CD14-positive monocyte (primary cell): ENCODE measurements around the gene PDCD4. TPM values are rescaled to one million over a fixed set of nuclear protein-coding genes. Genes with fewer than 3 reads are reported as not detected.

ENCODE experiments used
- DNase-seq, 3 donors: peaks; one replicate each; pipeline ENCODE4 v3.0.0-alpha.2; 2011 to 2022
- H2AFZ ChIP-seq: 2 replicates; pipeline ENCODE4 v1.6.0; 2012; ENCODE audit warnings: mild to moderate bottlenecking, low read depth, low read length, inconsistent platforms; ENCODE audit not compliant: insufficient read depth, poor library complexity, severe bottlenecking
- H3K27ac ChIP-seq, 2 donors: 1 replicate in 1 of 2; 2 replicates in 1 of 2; pipeline ENCODE4 v1.5.1; 2012 to 2013; ENCODE audit warnings: low read length in 2 of 2, control low read depth in 1 of 2, inconsistent platforms in 1 of 2, low read depth in 1 of 2, mild to moderate bottlenecking in 1 of 2
- H3K27me3 ChIP-seq, 2 donors: one replicate each; pipeline versions ENCODE4 v1.6.0 to v1.6.1; 2011 to 2013; ENCODE audit warnings: low read length in 2 of 2; ENCODE audit not compliant: control insufficient read depth in 2 of 2, insufficient read depth in 2 of 2
- H3K36me3 ChIP-seq, 2 donors: replicated peaks in 1 of 2; 1 replicate in 1 of 2; 2 replicates in 1 of 2; pipeline versions ENCODE4 v1.5.1 to v1.6.1; 2012 to 2013; ENCODE audit warnings: low read length in 2 of 2, control low read depth in 1 of 2, inconsistent platforms in 1 of 2, mild to moderate bottlenecking in 1 of 2; ENCODE audit not compliant: insufficient read depth in 2 of 2, control insufficient read depth in 1 of 2
- H3K4me1 ChIP-seq, 2 donors: 1 replicate in 1 of 2; 2 replicates in 1 of 2; pipeline versions ENCODE4 v1.5.1 to v1.6.1; 2012 to 2013; ENCODE audit warnings: low read length in 2 of 2, control low read depth in 1 of 2, inconsistent platforms in 1 of 2, mild to moderate bottlenecking in 1 of 2, moderate library complexity in 1 of 2; ENCODE audit not compliant: insufficient read depth in 2 of 2, control insufficient read depth in 1 of 2
- H3K4me2 ChIP-seq: replicated peaks from 2 replicates; pipeline ENCODE3; 2012; ENCODE audit warnings: low read length, moderate library complexity, mild to moderate bottlenecking; ENCODE audit not compliant: poor library complexity, severe bottlenecking; ENCODE audit errors: extremely low read depth
- H3K4me3 ChIP-seq, 3 experiments: fragments of 200-600 bp in 1 of 3; sonication (generic) in 1 of 3; replicated peaks in 1 of 3; 1 replicate in 2 of 3; 2 replicates in 1 of 3; pipeline ENCODE4 v1.5.1; 2011 to 2013; ENCODE audit warnings: low read length in 3 of 3, mild to moderate bottlenecking in 3 of 3, control low read depth in 2 of 3, low read depth in 2 of 3, inconsistent platforms in 1 of 3, moderate library complexity in 1 of 3
- H3K79me2 ChIP-seq: 2 replicates; pipeline ENCODE4 v1.6.0; 2012; ENCODE audit warnings: mild to moderate bottlenecking, control low read depth, inconsistent platforms, low read length, moderate library complexity; ENCODE audit not compliant: insufficient read depth
- H3K9ac ChIP-seq: 2 replicates; pipeline ENCODE4 v1.6.0; 2017; ENCODE audit warnings: low read length, mild to moderate bottlenecking; ENCODE audit not compliant: insufficient read depth, poor library complexity, severe bottlenecking
- H3K9me3 ChIP-seq, 2 donors: replicated peaks in 1 of 2; 1 replicate in 1 of 2; 2 replicates in 1 of 2; pipeline versions ENCODE4 v1.5.1 to v1.6.1; 2012 to 2013; ENCODE audit warnings: low read length in 2 of 2, control low read depth in 1 of 2; ENCODE audit not compliant: control insufficient read depth in 1 of 2, insufficient read depth in 1 of 2
- H4K20me1 ChIP-seq: 2 replicates; pipeline ENCODE4 v1.6.0; 2012; ENCODE audit warnings: mild to moderate bottlenecking, low read length, control low read depth, moderate library complexity; ENCODE audit not compliant: insufficient read depth
- H3K27ac Mint-ChIP-seq, 7 donors: one replicate each; pipeline ENCODE4 v1.8.0; 2020; ENCODE audit warnings: mild to moderate bottlenecking in 7 of 7, mixed read lengths in 7 of 7, moderate library complexity in 6 of 7, inconsistent platforms in 2 of 7
- H3K27me3 Mint-ChIP-seq, 3 donors: one replicate each; pipeline ENCODE4 v1.8.0; 2021 to 2022; ENCODE audit warnings: low read depth in 3 of 3, mild to moderate bottlenecking in 3 of 3, mixed read lengths in 3 of 3, moderate library complexity in 3 of 3, inconsistent platforms in 1 of 3
- H3K36me3 Mint-ChIP-seq, 2 donors: one replicate each; pipeline ENCODE4 v1.8.0; 2020; ENCODE audit warnings: mixed read lengths in 2 of 2, inconsistent platforms in 1 of 2, mild to moderate bottlenecking in 1 of 2
- H3K4me1 Mint-ChIP-seq: one replicate; pipeline ENCODE4 v1.8.0; 2020; ENCODE audit warnings: mild to moderate bottlenecking, mixed read lengths
- H3K4me3 Mint-ChIP-seq, 2 donors: one replicate each; pipeline ENCODE4 v1.8.0; 2020; ENCODE audit warnings: mild to moderate bottlenecking in 2 of 2, mixed read lengths in 2 of 2, moderate library complexity in 1 of 2
- H3K9me3 Mint-ChIP-seq, 7 donors: one replicate each; pipeline ENCODE4 v1.8.0; 2020 to 2022; ENCODE audit warnings: mixed read lengths in 7 of 7, mild to moderate bottlenecking in 6 of 7, moderate library complexity in 6 of 7, inconsistent platforms in 2 of 7
- WGBS: methylation state at CpG from one replicate; pipeline ENCODE4 v1.1.5; 2013; ENCODE audit warnings: missing lambda C conversion rate; ENCODE audit not compliant: insufficient coverage; 5-methylcytosine and 5-hydroxymethylcytosine counted together
- intact Hi-C, 2 donors: fragments of 100-400 bp; cut with micrococcal nuclease; formaldehyde crosslinking; loops; one replicate each; pipeline versions ENCODE4 v1.15.0 to v1.15.1; 2023
- polyA plus RNA-seq, 3 donors: library from polyadenylated mRNA; depleted of rRNA in 1 of 3; unstranded in 2 of 3; stranded (reverse) in 1 of 3; fragments of 300-500 nt in 2 of 3; fragments of >200 nt in 1 of 3; fragmentation: Illumina TruSeq in 2 of 3; gene quantifications; 1 replicate in 2 of 3; 2 replicates in 1 of 3; pipeline ENCODE4 v1.2.3, GENCODE V29; 2012 to 2021
- TF ChIP-seq, protein P1 (sequence below): fragments of 200-600 bp; IDR thresholded peaks from one replicate; pipeline ENCODE4 v1.8.0; 2022; ENCODE audit warnings: antibody characterized with exemption, mild to moderate bottlenecking

Gene PDCD4
- polyA plus RNA-seq, 3 donors, result 39.8 to 53.4 (median 48.6) TPM

DNA sequence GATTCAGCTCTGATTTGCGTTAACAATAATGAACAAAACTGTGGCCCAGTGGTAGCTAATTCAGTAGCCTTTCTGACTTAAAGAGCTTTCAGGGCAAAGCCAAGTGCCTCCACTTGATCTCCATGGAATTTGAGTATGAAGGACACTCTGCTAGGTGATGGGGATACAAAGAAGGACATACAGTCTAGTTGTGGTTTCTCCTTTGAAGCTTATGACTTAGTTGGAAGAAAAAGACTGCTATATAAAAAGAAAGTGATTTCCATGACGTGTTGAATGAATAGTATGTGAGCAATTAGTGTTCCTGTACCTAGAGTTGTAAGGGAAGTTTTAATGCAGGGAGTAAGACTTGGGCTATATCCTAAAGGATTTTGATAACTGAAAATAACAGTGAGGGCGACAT is 8.3 kb downstream of the PDCD4 start:
- H3K4me2 ChIP-seq, result no peak overlapping the region
- H3K27ac Mint-ChIP-seq, result peak overlapping the region in 2 of 7 donors; percentile 30 to 52
- peaks cover 58 to 72% of the 10 kb centered on the region in 2 donors for H3K36me3 Mint-ChIP-seq
- H4K20me1 ChIP-seq, result peaks cover 94% of the 10 kb centered on the region
- H3K9me3 ChIP-seq, result no peaks in the 10 kb centered on the region
- TF ChIP-seq, protein P1, sequence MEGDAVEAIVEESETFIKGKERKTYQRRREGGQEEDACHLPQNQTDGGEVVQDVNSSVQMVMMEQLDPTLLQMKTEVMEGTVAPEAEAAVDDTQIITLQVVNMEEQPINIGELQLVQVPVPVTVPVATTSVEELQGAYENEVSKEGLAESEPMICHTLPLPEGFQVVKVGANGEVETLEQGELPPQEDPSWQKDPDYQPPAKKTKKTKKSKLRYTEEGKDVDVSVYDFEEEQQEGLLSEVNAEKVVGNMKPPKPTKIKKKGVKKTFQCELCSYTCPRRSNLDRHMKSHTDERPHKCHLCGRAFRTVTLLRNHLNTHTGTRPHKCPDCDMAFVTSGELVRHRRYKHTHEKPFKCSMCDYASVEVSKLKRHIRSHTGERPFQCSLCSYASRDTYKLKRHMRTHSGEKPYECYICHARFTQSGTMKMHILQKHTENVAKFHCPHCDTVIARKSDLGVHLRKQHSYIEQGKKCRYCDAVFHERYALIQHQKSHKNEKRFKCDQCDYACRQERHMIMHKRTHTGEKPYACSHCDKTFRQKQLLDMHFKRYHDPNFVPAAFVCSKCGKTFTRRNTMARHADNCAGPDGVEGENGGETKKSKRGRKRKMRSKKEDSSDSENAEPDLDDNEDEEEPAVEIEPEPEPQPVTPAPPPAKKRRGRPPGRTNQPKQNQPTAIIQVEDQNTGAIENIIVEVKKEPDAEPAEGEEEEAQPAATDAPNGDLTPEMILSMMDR, result no peak
- H3K79me2 ChIP-seq, result peaks cover 82% of the 10 kb centered on the region
- H3K27me3 Mint-ChIP-seq, result no peaks in the 10 kb centered on the region
- H3K4me1 ChIP-seq, result peaks cover 0 to 5% of the 10 kb centered on the region in 2 donors
- H3K4me1 Mint-ChIP-seq, result peaks cover 10% of the 10 kb centered on the region
- peak overlapping the region in 1 of 2 donors; percentile 8 for H3K27ac ChIP-seq
- H3K4me3 ChIP-seq, result no peak overlapping the region
- no peak overlapping the region for H3K4me3 Mint-ChIP-seq
- H3K9ac ChIP-seq, result no peak overlapping the region
- no peak for DNase-seq
- peaks cover 86 to 91% of the 10 kb centered on the region in 2 donors for H3K36me3 ChIP-seq
- H2AFZ ChIP-seq, result no peak overlapping the region
- intact Hi-C loops, result loop anchor here in 1 of 2 donors (5.0 kb wide), 1 partner anchor 133 kb away; no protein-coding TSS in a partner anchor
- WGBS, result 96% methylated on average over 3 of the region's 3 CpGs
- H3K9me3 Mint-ChIP-seq, result no peaks in the 10 kb centered on the region
- H3K27me3 ChIP-seq, result no peaks in the 10 kb centered on the region

DNA sequence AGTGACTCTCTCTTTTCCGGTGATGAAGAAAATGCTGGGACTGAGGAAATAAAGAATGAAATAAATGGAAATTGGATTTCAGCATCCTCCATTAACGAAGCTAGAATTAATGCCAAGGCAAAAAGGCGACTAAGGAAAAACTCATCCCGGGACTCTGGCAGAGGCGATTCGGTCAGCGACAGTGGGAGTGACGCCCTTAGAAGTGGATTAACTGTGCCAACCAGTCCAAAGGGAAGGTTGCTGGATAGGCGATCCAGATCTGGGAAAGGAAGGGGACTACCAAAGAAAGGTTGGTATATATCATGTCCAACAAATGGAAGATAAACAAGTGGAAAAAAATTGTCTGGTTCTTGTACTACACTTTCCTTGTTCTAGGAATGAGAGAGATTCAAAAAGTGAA is 9.5 kb downstream of the PDCD4 start:
- H3K4me3 ChIP-seq, result no peak overlapping the region
- peak overlapping the region in 4 of 7 donors; percentile 2 to 77 (median 58) for H3K27ac Mint-ChIP-seq

More for the DNA sequence above, 9.5 kb downstream of the PDCD4 start:
- Mint-ChIP-seq H3K36me3 (peaks cover 68 to 76% of the 10 kb centered on the region in 2 donors), H3K4me3 (no peak overlapping the region), H3K9me3 (no peaks in the 10 kb centered on the region), H3K27me3 (no peaks in the 10 kb centered on the region), H3K4me1 (peaks cover 3% of the 10 kb centered on the region)
- H4K20me1 ChIP-seq, result peaks cover 90% of the 10 kb centered on the region
- peaks cover 0 to 1% of the 10 kb centered on the region in 2 donors for H3K4me1 ChIP-seq
- intact Hi-C loops, result loop anchor here in 1 of 2 donors (5.0 kb wide), 1 partner anchor 134 kb away; no protein-coding TSS in a partner anchor
- peaks cover 91 to 98% of the 10 kb centered on the region in 2 donors for H3K36me3 ChIP-seq
- TF ChIP-seq, protein P1, result no peak
- no peaks in the 10 kb centered on the region for H3K27me3 ChIP-seq
- whole genome bisulfite sequencing, result 97% methylated on average over 7 of the region's 9 CpGs
- H3K4me2 ChIP-seq, result no peak overlapping the region
- DNase-seq, result no peak
- H3K27ac ChIP-seq, result peak overlapping the region in 1 of 2 donors; percentile 24
- no peak overlapping the region for H2AFZ ChIP-seq
- no peaks in the 10 kb centered on the region for H3K9me3 ChIP-seq
- H3K79me2 ChIP-seq, result peaks cover 69% of the 10 kb centered on the region
- H3K9ac ChIP-seq, result no peak overlapping the region
